Liver (tissue), 3 donors: ENCODE results near the gene RBM38.

Experiments used
- CTCF ChIP-seq: fragments of 150-350 bp; IDR thresholded peaks from 2 replicates; pipeline ENCODE4 v1.5.1; 2017; ENCODE audit warnings: improper control_type of control experiment, low read depth, low read length; ENCODE audit not compliant: missing input control
- RAD21 ChIP-seq, 2 donors: IDR thresholded peaks; 2 replicates each; pipeline ENCODE4 v1.6.1; 2016; ENCODE audit warnings: antibody characterized with exemption in 2 of 2, mild to moderate bottlenecking in 2 of 2
- YY1 ChIP-seq: IDR thresholded peaks from 2 replicates; pipeline ENCODE4 v1.6.1; 2016; ENCODE audit warnings: antibody characterized with exemption, mild to moderate bottlenecking
- donor health status: healthy.
- donor health status: healthy.

GRCh38 chr20:57451795-57452661 is 60.8 kb downstream of the RBM38 start:
- TF ChIP-seq RAD21 (IDR thresholded peaks at IDR 0.05) (no peak), CTCF (no peak), YY1 (no peak)
